HEK293T (cell line): ENCODE results near the gene TSPAN16.

Experiments used
- HDGF ChIP-seq: fragments of 450-650 bp; IDR thresholded peaks from 2 replicates; pipeline ENCODE4 v1.6.1; 2017; ENCODE audit warnings: antibody characterized with exemption, borderline replicate concordance
- SUZ12 ChIP-seq: fragments of 450-650 bp; IDR thresholded peaks from 2 replicates; pipeline ENCODE4 v1.6.1; 2016; ENCODE audit warnings: mild to moderate bottlenecking
- ZNF384 ChIP-seq: fragments of 450-650 bp; IDR thresholded peaks from 2 replicates; pipeline ENCODE4 v1.6.1; 2016
- TF ChIP-seq, protein P1 (sequence below): fragments of 450-650 bp; IDR thresholded peaks from 2 replicates; pipeline ENCODE4 v1.6.1; 2016

DNA sequence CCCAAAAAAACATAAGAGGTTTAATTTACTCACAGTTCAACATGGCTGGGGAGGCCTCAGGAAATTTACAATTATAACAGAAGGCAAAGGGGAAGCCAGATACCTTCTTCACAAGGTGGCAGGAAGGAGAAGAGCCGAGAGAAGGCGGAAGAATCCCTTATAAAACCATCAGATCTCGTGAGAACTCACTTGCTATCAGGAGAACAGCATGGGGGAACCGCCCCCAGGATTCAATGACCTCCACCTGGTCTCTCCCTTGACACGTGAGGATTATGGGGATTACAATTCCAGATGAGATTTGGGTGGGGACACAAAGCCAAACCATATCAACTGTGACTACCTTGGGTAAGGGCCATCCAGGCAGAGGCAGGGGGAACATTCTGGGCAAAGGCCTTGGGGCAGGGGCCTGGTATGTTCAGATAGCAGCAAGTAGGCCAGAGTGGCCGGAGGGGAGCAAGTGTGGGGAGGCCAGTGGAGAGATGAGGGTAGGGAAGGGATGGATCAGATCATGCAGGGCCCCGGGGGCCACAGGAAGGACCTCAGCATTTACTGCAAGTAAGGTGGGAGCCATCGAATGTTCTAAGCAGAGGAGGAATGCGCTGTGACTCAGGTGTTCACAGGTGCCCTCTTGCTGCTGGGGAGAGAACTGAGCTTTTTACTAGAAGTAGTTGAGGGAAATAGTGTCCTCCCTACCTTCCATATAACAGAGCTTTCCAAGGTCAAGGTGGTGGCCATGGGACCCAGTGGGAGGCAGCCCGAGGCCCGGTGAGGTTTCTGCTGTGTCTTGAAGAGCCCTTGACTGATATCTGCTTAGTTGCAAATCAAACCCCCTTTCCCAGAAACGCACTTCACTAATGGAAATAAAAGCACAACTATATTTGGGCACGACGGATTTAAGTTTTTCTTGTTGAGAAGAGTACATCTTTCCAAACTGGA is 25.5 kb downstream of the TSPAN16 start:
- TF ChIP-seq SUZ12: no peak
- TF ChIP-seq HDGF: no peak
- TF ChIP-seq, protein P1, sequence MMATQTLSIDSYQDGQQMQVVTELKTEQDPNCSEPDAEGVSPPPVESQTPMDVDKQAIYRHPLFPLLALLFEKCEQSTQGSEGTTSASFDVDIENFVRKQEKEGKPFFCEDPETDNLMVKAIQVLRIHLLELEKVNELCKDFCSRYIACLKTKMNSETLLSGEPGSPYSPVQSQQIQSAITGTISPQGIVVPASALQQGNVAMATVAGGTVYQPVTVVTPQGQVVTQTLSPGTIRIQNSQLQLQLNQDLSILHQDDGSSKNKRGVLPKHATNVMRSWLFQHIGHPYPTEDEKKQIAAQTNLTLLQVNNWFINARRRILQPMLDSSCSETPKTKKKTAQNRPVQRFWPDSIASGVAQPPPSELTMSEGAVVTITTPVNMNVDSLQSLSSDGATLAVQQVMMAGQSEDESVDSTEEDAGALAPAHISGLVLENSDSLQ: no peak
- TF ChIP-seq ZNF384: no peak
